GM13976 (cell line): Measurements from ENCODE around the gene ROBO4.

ENCODE experiments used
- DNase-seq: peaks from one replicate; pipeline ENCODE4 v3.0.0; 2012; ENCODE audit warnings: low spot score
- CTCF ChIP-seq: IDR thresholded peaks from 2 replicates; pipeline ENCODE4 v1.5.1; 2012; ENCODE audit warnings: borderline replicate concordance, mild to moderate bottlenecking; ENCODE audit not compliant: insufficient read depth; ENCODE audit errors: extremely low read depth, missing control alignments, control extremely low read depth
- in situ Hi-C: fragments of 300-500 bp; cut with MboI; formaldehyde crosslinking; loops from one replicate; pipeline ENCODE4 v1.12.0; 2022; ENCODE audit warnings: low sequenced_read_pairs, mixed read lengths, inconsistent platforms; ENCODE audit not compliant: unreplicated experiment

Gene ROBO4

GRCh38 chr11:124841201-124841600 is 56.5 kb downstream of the ROBO4 start:
- TF ChIP-seq CTCF: no peak
- no peak for DNase-seq
- in situ Hi-C loops: no loop called here

- in situ Hi-C loops: no loop called here
- TF ChIP-seq CTCF: no peak
- DNase-seq: no peak
Measured at GRCh38 chr11:124840666-124841065, 57.0 kb downstream of the ROBO4 start.

- DNase-seq: no peak
- in situ Hi-C loops: loop anchor here (10.0 kb wide), 1 partner anchor 175 kb away; no protein-coding TSS in a partner anchor
- TF ChIP-seq CTCF: no peak
Measured at GRCh38 chr11:124839972-124840621, 57.6 kb downstream of the ROBO4 start.

- in situ Hi-C loops: loop anchor here (10.0 kb wide), 1 partner anchor 175 kb away; no protein-coding TSS in a partner anchor
- peak; percentile 35 for DNase-seq
Measured at GRCh38 chr11:124839128-124839971, 58.3 kb downstream of the ROBO4 start.

GRCh38 chr11:124838805-124839127 is 58.9 kb downstream of the ROBO4 start:
- in situ Hi-C loops: loop anchor here (10.0 kb wide), 1 partner anchor 174 kb away; no protein-coding TSS in a partner anchor
- no peak for TF ChIP-seq CTCF

More at GRCh38 chr11:124839128-124839971, 58.3 kb downstream of the ROBO4 start:
- TF ChIP-seq CTCF: no peak

GRCh38 chr11:124837491-124837856 is 60.2 kb downstream of the ROBO4 start:
- in situ Hi-C loops: loop anchor here (10.0 kb wide), 1 partner anchor 173 kb away; no protein-coding TSS in a partner anchor
- peak; percentile 45 for TF ChIP-seq CTCF
- DNase-seq: peak; percentile 57

More at GRCh38 chr11:124838805-124839127, 58.9 kb downstream of the ROBO4 start:
- no peak for DNase-seq
